ENCODE data around the gene CLDN24. TPM values are rescaled to one million over a fixed set of nuclear protein-coding genes. Genes with fewer than 3 reads are reported as not detected.

Gene CLDN24
- total and polyA plus RNA-seq, 3 donors from 2014 or later: not detected

DNA sequence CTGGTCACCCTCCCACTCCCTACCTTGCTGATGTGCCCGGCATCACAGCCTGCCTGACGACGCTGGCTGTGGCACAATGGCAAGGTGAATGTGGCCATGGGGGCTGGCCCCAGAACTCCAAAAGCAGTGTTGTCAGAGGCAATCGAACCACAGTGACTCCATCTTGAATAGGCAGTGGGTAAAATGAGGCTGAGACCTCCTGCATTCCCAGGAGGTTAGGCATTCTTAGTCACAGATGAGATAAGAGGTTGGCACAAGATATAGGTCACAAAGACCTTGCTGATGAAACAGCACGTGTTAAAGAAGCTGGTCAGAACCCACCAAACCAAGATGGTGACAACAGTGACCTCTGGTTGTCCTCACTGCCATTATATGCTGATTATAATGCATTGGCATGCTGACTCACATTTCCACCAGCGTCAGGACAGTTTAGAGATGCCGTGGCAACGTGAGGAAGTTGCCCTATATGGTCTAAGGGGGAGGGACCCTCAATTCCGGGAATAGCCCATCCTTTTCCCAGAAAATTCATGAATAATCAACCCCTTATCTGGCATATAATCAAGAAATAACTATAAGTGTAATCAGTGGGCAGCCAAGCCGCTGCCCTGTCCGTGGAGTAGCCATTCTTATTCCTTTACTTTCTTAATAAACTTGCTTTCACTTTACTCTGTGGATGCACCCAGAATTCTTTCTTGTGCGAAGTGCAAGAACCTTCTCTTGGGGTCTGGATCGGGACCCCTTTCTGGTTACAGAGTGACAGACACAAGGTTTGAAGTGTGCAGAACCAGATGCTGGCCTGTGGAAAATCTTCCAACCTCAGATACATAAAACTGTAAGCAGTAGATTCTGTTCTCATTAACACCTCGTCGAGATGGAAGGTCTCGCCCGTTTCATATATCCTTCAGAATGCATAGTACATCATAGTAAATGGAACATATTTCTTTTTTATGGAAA, 26.8 kb upstream of the CLDN24 start:
- WGBS, 2 donors: 85 to 86% methylated on average over 13 to 17 of the region's 17 CpGs

DNA sequence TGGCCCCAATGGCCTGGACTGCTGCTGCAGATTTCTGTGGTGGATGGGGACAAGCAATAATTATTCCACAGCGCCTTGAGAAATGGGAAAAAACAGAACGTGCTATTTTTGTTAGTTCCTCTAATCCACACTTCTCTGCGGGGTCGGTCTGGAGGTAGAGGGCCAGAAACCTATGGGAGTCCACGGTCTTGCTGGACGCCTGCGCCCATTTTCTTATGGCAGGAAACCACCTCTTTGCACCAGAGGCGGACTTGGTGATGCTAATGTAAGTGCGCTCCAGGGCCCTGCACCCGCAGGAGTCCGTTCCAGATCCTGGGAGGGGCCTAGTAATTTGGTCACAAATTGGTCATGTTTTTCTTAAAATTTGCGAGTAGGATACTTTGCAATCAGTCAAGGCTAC, 25.9 kb upstream of the CLDN24 start:
- Histone ChIP-seq H3K4me3 (no peak overlapping the region), H3K27ac (no peak overlapping the region), H3K36me3 (ENCODE audit: low read depth, missing control alignments) (no peaks in the 10 kb centered on the region), H3K27me3 (no peaks in the 10 kb centered on the region), H3K4me1 (no peaks in the 10 kb centered on the region), H3K9me3 (no peaks in the 10 kb centered on the region)
- TF ChIP-seq, protein P1, sequence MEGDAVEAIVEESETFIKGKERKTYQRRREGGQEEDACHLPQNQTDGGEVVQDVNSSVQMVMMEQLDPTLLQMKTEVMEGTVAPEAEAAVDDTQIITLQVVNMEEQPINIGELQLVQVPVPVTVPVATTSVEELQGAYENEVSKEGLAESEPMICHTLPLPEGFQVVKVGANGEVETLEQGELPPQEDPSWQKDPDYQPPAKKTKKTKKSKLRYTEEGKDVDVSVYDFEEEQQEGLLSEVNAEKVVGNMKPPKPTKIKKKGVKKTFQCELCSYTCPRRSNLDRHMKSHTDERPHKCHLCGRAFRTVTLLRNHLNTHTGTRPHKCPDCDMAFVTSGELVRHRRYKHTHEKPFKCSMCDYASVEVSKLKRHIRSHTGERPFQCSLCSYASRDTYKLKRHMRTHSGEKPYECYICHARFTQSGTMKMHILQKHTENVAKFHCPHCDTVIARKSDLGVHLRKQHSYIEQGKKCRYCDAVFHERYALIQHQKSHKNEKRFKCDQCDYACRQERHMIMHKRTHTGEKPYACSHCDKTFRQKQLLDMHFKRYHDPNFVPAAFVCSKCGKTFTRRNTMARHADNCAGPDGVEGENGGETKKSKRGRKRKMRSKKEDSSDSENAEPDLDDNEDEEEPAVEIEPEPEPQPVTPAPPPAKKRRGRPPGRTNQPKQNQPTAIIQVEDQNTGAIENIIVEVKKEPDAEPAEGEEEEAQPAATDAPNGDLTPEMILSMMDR (IDR thresholded peaks at IDR 0.05): no peak
- TF ChIP-seq POLR2A (IDR thresholded peaks at IDR 0.05): no peak
- DNase-seq: no peak
- intact Hi-C loops (cut with DNase I; ENCODE audit: low total_unique reads): no loop called here
- WGBS, 2 donors: 91 to 95% methylated on average over 7 to 12 of the region's 12 CpGs

More for the DNA sequence above, 26.8 kb upstream of the CLDN24 start:
- Histone ChIP-seq H3K36me3 (ENCODE audit: low read depth, missing control alignments) (no peaks in the 10 kb centered on the region), H3K9me3 (no peaks in the 10 kb centered on the region), H3K4me1 (no peaks in the 10 kb centered on the region), H3K27ac (no peak overlapping the region), H3K27me3 (no peaks in the 10 kb centered on the region), H3K4me3 (no peak overlapping the region)
- no peak for DNase-seq
- intact Hi-C loops (cut with DNase I; ENCODE audit: low total_unique reads): no loop called here
- TF ChIP-seq, protein P1 (IDR thresholded peaks at IDR 0.05): no peak
- no peak for TF ChIP-seq POLR2A (IDR thresholded peaks at IDR 0.05)

DNA sequence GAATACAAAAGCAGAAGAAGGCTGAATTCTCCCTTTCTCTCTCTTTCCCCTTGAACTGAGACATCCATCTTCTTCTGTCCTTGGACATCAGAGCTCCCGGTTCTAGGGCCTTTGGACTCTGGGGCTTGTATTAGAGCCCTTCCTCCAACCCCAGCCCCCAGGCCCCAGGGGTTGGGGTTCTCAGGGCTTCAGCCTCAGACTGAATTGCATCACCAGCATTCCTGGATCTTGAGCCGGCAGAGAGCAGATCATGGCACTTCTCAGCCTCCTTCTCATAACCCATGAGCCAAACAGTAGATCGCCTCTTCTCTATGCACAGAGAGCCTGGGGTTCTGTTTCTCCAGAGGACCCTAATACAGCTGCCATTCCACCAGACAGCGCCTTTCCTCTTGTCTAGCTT, 25.3 kb upstream of the CLDN24 start:
- Histone ChIP-seq H3K4me3 (no peak overlapping the region), H3K27me3 (no peaks in the 10 kb centered on the region), H3K36me3 (ENCODE audit: low read depth, missing control alignments) (no peaks in the 10 kb centered on the region), H3K27ac (no peak overlapping the region), H3K9me3 (no peaks in the 10 kb centered on the region), H3K4me1 (no peaks in the 10 kb centered on the region)
- no peak for DNase-seq
- intact Hi-C loops (cut with DNase I; ENCODE audit: low total_unique reads): no loop called here
- TF ChIP-seq, protein P1 (IDR thresholded peaks at IDR 0.05): no peak
- no peak for TF ChIP-seq POLR2A (IDR thresholded peaks at IDR 0.05)
- WGBS, 2 donors: 94% methylated on average over 4 of the region's 4 CpGs

DNA sequence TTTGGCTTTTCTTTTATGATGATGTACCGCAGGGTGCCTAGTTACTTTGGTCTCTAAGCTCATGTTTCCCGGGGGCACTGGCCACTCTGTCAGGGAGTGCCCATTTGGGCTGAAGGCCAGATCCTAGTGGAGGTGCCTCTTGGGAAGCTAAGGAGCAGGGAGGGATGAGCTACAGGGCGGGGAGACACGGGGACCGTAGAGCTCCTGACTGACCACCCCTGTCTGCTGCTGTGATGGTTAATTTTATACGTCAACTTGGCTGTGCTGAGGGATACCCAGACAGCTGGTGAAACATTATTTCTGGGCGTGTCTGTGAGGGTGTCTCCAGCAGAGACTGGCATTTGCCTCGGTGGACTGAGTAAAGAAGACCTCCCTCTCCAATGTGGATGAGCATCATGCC, 24.9 kb upstream of the CLDN24 start:
- H3K4me3 ChIP-seq: no peak overlapping the region
- H3K27ac ChIP-seq: no peak overlapping the region
- intact Hi-C loops (cut with DNase I; ENCODE audit: low total_unique reads): no loop called here
- no peak for TF ChIP-seq POLR2A (IDR thresholded peaks at IDR 0.05)
- TF ChIP-seq, protein P1 (IDR thresholded peaks at IDR 0.05): no peak
- no peaks in the 10 kb centered on the region for H3K36me3 ChIP-seq (ENCODE audit: low read depth, missing control alignments)
- H3K27me3 ChIP-seq: no peaks in the 10 kb centered on the region
- DNase-seq: no peak
- H3K9me3 ChIP-seq: no peaks in the 10 kb centered on the region
- no peaks in the 10 kb centered on the region for H3K4me1 ChIP-seq
- WGBS, 2 donors: 80 to 95% methylated on average over 6 to 8 of the region's 8 CpGs

Measured in testis (tissue), 3 donors.